ENCODE measurements around the gene HDAC9.
A peak's percentile ranks its signal among the peaks of the same experiment; 100 is the strongest.

HDAC9 gene

GRCh38 chr7:18494406-18494805 lies 1.1 kb upstream of the HDAC9 start:
- no peak for FAIRE-seq

GRCh38 chr7:18494821-18495408 lies 634 bp upstream of the HDAC9 start:
- DNase-seq (ENCODE audit: insufficient read length, low spot score) (no peak), FAIRE-seq (no peak)

More at GRCh38 chr7:18494406-18494805, 1.1 kb upstream of the HDAC9 start:
- no peak for DNase-seq (ENCODE audit: insufficient read length, low spot score)

- DNase-seq (ENCODE audit: insufficient read length, low spot score) (no peak), FAIRE-seq (no peak)
These were observed 772 bp downstream of the HDAC9 start for GRCh38 chr7:18496341-18496700.

- FAIRE-seq (no peak), DNase-seq (ENCODE audit: insufficient read length, low spot score) (no peak)
These were observed 1.5 kb downstream of the HDAC9 start for GRCh38 chr7:18497082-18497481.

- DNase-seq (ENCODE audit: insufficient read length, low spot score) (no peak), FAIRE-seq (no peak)
These were observed 2.3 kb downstream of the HDAC9 start for GRCh38 chr7:18497800-18498199.

- FAIRE-seq = no peak
- no peak for DNase-seq (ENCODE audit: insufficient read length, low spot score)
These were observed 2.8 kb downstream of the HDAC9 start for GRCh38 chr7:18498341-18498740.

GRCh38 chr7:18499407-18500177 lies 4.0 kb downstream of the HDAC9 start:
- DNase-seq (ENCODE audit: insufficient read length, low spot score) (no peak), FAIRE-seq (no peak)

- DNase-seq (ENCODE audit: insufficient read length, low spot score) (no peak), FAIRE-seq (no peak)
These were observed 7.7 kb downstream of the HDAC9 start for GRCh38 chr7:18503126-18503866.

- DNase-seq (ENCODE audit: insufficient read length, low spot score) (no peak), FAIRE-seq (no peak)
These were observed 9.4 kb downstream of the HDAC9 start for GRCh38 chr7:18504965-18505364.

- DNase-seq (ENCODE audit: insufficient read length, low spot score) (no peak), FAIRE-seq (no peak)
These were observed 10.4 kb downstream of the HDAC9 start for GRCh38 chr7:18505870-18506460.

GRCh38 chr7:18508443-18509427 lies 13.2 kb downstream of the HDAC9 start:
- FAIRE-seq (peak; percentile 33), DNase-seq (ENCODE audit: insufficient read length, low spot score) (peak; percentile 65)

GRCh38 chr7:18509481-18509880 lies 13.9 kb downstream of the HDAC9 start:
- no peak for DNase-seq (ENCODE audit: insufficient read length, low spot score)
- no peak for FAIRE-seq

GRCh38 chr7:18511351-18512140 lies 16.0 kb downstream of the HDAC9 start:
- no peak for FAIRE-seq
- DNase-seq (ENCODE audit: insufficient read length, low spot score) = no peak

- FAIRE-seq = no peak
- DNase-seq (ENCODE audit: insufficient read length, low spot score) = no peak
These were observed 17.8 kb downstream of the HDAC9 start for GRCh38 chr7:18513343-18513742.

GRCh38 chr7:18515067-18515466 lies 19.5 kb downstream of the HDAC9 start:
- DNase-seq (ENCODE audit: insufficient read length, low spot score) = no peak
- FAIRE-seq = no peak

- FAIRE-seq = no peak
These were observed 22.1 kb downstream of the HDAC9 start for GRCh38 chr7:18517646-18518045.

GRCh38 chr7:18518555-18518954 lies 23.0 kb downstream of the HDAC9 start:
- no peak for DNase-seq (ENCODE audit: insufficient read length, low spot score)
- no peak for FAIRE-seq

More at GRCh38 chr7:18517646-18518045, 22.1 kb downstream of the HDAC9 start:
- no peak for DNase-seq (ENCODE audit: insufficient read length, low spot score)

GRCh38 chr7:18520450-18521235 lies 25.1 kb downstream of the HDAC9 start:
- FAIRE-seq (no peak), DNase-seq (ENCODE audit: insufficient read length, low spot score) (no peak)

- FAIRE-seq (no peak), DNase-seq (ENCODE audit: insufficient read length, low spot score) (no peak)
These were observed 25.7 kb downstream of the HDAC9 start for GRCh38 chr7:18521236-18521589.

Data from HTR-8/SVneo (cell line).